Heart right ventricle (tissue), 16 donors: ENCODE data around the gene KMT2C. TPM values are rescaled to one million over a fixed set of nuclear protein-coding genes. Genes with fewer than 3 reads are reported as not detected.

Experiments used
- ATAC-seq, 8 donors: fragments of 200-7000 bp; cut with Tn5 transposase; one replicate each; pipeline ENCODE4 v1.9.1; 2020; ENCODE audit warnings: mild to moderate bottlenecking in 8 of 8, moderate library complexity in 8 of 8, moderate number of reproducible peaks in 1 of 8
- DNase-seq, 2 donors: peaks; one replicate each; pipeline ENCODE4 v3.0.0-alpha.2; 2020
- H3K27ac ChIP-seq, 10 donors: fragments of 200-600 bp; sonication (generic) in 2 of 10; one replicate each; pipeline versions ENCODE4 v1.5.0 to v1.8.0; 2020 to 2022; ENCODE audit warnings: mild to moderate bottlenecking in 3 of 10
- H3K27me3 ChIP-seq, 7 donors: fragments of 200-600 bp; one replicate each; pipeline ENCODE4 v1.8.0; 2021 to 2022; ENCODE audit warnings: mild to moderate bottlenecking in 2 of 7
- H3K36me3 ChIP-seq, 9 donors: fragments of 200-600 bp; sonication (generic) in 1 of 9; one replicate each; pipeline versions ENCODE4 v1.5.0 to v1.8.0; 2020 to 2022; ENCODE audit warnings: mild to moderate bottlenecking in 2 of 9
- H3K4me1 ChIP-seq, 9 donors: fragments of 200-600 bp; sonication (generic) in 1 of 9; one replicate each; pipeline versions ENCODE4 v1.5.0 to v1.8.0; 2020 to 2022; ENCODE audit warnings: mild to moderate bottlenecking in 4 of 9
- H3K4me3 ChIP-seq, 10 donors: fragments of 200-600 bp; sonication (generic) in 2 of 10; one replicate each; pipeline versions ENCODE4 v1.5.0 to v1.8.0; 2020 to 2022; ENCODE audit warnings: mild to moderate bottlenecking in 7 of 10, moderate library complexity in 2 of 10
- H3K9me3 ChIP-seq, 11 donors: fragments of 200-600 bp in 10 of 11; sonication (generic) in 2 of 11; one replicate each; pipeline versions ENCODE4 v1.5.0 to v1.8.0; 2013 to 2022; ENCODE audit warnings: mild to moderate bottlenecking in 2 of 11, control low read depth in 1 of 11, moderate library complexity in 1 of 11
- WGBS, 2 donors: extraction: QIAGEN DNeasy Blood & Tissue Kit; methylation state at CpG; one replicate each; pipeline ENCODE4 v1.1.7; 2013; ENCODE audit warnings: inconsistent platforms in 1 of 2; 5-methylcytosine and 5-hydroxymethylcytosine counted together
- intact Hi-C, 10 donors: fragments of 100-400 bp; cut with DNase I; formaldehyde crosslinking; loops; one replicate each; pipeline versions ENCODE4 v1.11.1 to v1.14.2; 2022
- polyA plus RNA-seq, 2 donors: library from polyadenylated mRNA; stranded (reverse); fragments of 200-250 nt; gene quantifications; one replicate each; pipeline ENCODE4 v1.2.3, GENCODE V29; 2013
- total RNA-seq, 10 donors: library from RNA; stranded (reverse); fragmentation: NEBNext Ultra II Directional in 3 of 10; extraction: Animal tissue kit (Norgen Biotek cat#: 25700) in 3 of 10; gene quantifications; one replicate each; pipeline versions ENCODE4 v1.2.1 to v1.2.4, GENCODE V29; 2021 to 2023
- TF ChIP-seq, protein P1 (sequence below), 9 donors: fragments of 200-600 bp; sonication (generic) in 2 of 9; IDR thresholded peaks; one replicate each; pipeline versions ENCODE4 v1.5.0 to v1.8.0; 2021 to 2022; ENCODE audit warnings: antibody characterized with exemption in 9 of 9, mild to moderate bottlenecking in 5 of 9, moderate library complexity in 1 of 9
- donor health status: Arrhythmogenic right ventricular cardiomyopathy.
- donor health status: ischemic (EF 13 %, LVEDD 7.1; RV severe dilation, severe dysfunction).
- donor health status: healthy with polysubstance abuse.
- donor health status: DM: no; HTN: yes; CAD: no.
- donor health status: DM: no; HTN: no; CAD: no.
- donor health status: ischemic (EF 25% LVEDD 6.9; RV normal size, moderate dysfunction).
- donor health status: ischemic (EF 25% LVEDD 5.7; RV mildly dilated, moderate dysfunction).
- donor health status: healthy.
- donor health status: DM: yes; HTN: yes; CAD: no.
- donor health status: Ischemic cardiomyopathy.
- donor health status: ischemic (EF 35%, LVEDD 5.7; RV mildly dilated, moderate dysfunction).
- donor health status: nonischemic (EF 11% LVEDD 7.7; RV severe dilation, severe dysfunction).
- donor health status: DM: yes; HTN: yes; CAD: no.
- donor health status: PGD.
- donor health status: ischemic (EF 29% LVEDD 5.4; RV normal size, mild dysfunction).
- donor health status: nonischemic (EF 23%, LVEDD 6.1; RV moderate dilation, normal function).

Gene KMT2C
- total and polyA plus RNA-seq, 12 donors: 5.5 to 54.3 (median 46.3) TPM

DNA sequence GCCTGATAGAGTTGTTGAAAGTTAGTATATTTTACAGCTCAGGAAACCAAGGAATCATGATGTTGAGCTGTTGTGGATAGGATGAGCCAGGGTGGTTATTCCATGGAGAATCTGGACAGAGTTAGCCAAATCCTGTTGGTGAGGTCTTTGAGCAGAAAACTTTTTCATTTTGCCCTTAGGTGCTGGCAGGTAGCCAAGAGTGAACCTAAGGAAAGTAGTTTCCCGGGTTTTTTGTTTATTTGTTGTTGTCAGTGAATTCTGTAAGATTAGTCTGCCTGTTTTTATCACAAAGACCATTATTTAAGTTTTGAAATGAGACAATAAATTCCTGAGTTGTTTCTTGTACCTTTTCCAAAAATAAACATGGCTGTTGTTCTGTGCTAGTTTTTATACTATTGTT, 349.3 kb downstream of the KMT2C start:
- Histone ChIP-seq H3K9me3 (peaks cover 0 to 24% (median 8%) of the 10 kb centered on the region in 11 donors), H3K36me3 (peaks cover 0 to 4% (median 0%) of the 10 kb centered on the region in 9 donors), H3K27me3 (no peaks in the 10 kb centered on the region), H3K4me1 (peaks cover 0 to 17% (median 0%) of the 10 kb centered on the region in 9 donors), H3K4me3 (no peak overlapping the region), H3K27ac (no peak overlapping the region)
- 61 to 72% methylated on average over 1 of the region's 1 CpG for WGBS, 2 donors
- TF ChIP-seq, protein P1, sequence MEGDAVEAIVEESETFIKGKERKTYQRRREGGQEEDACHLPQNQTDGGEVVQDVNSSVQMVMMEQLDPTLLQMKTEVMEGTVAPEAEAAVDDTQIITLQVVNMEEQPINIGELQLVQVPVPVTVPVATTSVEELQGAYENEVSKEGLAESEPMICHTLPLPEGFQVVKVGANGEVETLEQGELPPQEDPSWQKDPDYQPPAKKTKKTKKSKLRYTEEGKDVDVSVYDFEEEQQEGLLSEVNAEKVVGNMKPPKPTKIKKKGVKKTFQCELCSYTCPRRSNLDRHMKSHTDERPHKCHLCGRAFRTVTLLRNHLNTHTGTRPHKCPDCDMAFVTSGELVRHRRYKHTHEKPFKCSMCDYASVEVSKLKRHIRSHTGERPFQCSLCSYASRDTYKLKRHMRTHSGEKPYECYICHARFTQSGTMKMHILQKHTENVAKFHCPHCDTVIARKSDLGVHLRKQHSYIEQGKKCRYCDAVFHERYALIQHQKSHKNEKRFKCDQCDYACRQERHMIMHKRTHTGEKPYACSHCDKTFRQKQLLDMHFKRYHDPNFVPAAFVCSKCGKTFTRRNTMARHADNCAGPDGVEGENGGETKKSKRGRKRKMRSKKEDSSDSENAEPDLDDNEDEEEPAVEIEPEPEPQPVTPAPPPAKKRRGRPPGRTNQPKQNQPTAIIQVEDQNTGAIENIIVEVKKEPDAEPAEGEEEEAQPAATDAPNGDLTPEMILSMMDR (IDR thresholded peaks at IDR 0.05): no peak
- ATAC-seq (no peak), DNase-seq (no peak)
- intact Hi-C loops: no loop called here

GRCh38 chr7:152085131-152085530, 350.7 kb downstream of the KMT2C start:
- DNase-seq: no peak
- H3K36me3 ChIP-seq: peaks cover 0 to 4% (median 0%) of the 10 kb centered on the region in 9 donors
- ATAC-seq: no peak
- TF ChIP-seq, protein P1 (IDR thresholded peaks at IDR 0.05): no peak
- intact Hi-C loops: no loop called here
- peaks cover 0 to 19% (median 0%) of the 10 kb centered on the region in 9 donors for H3K4me1 ChIP-seq
- H3K4me3 ChIP-seq: no peak overlapping the region
- H3K9me3 ChIP-seq: peaks cover 0 to 23% (median 8%) of the 10 kb centered on the region in 11 donors
- H3K27ac ChIP-seq: no peak overlapping the region
- 96 to 98% methylated on average over 3 of the region's 3 CpGs for WGBS, 2 donors
- no peaks in the 10 kb centered on the region for H3K27me3 ChIP-seq

Other genes starting within 250 kb of the KMT2C start
- under 1 TPM; 0.27 to 0.71 (median 0.50) TPM for gene XRCC2, start 240.1 kb upstream of the KMT2C start, total RNA-seq
- gene XRCC2, start 240.1 kb upstream of the KMT2C start, polyA plus RNA-seq: under 1 TPM; 0.06 to 0.29 TPM